HG03103 (cell line): ENCODE results near the gene ATP1A2.
A peak's percentile ranks its signal among the peaks of the same experiment; 100 is the strongest.

Experiments used
- ATAC-seq: cut with Tn5 transposase; IDR thresholded peaks from one replicate; pipeline ENCODE4 v1.9.1; 2021; ENCODE audit warnings: low read depth; ENCODE audit not compliant: unreplicated experiment

The ATP1A2 gene

DNA sequence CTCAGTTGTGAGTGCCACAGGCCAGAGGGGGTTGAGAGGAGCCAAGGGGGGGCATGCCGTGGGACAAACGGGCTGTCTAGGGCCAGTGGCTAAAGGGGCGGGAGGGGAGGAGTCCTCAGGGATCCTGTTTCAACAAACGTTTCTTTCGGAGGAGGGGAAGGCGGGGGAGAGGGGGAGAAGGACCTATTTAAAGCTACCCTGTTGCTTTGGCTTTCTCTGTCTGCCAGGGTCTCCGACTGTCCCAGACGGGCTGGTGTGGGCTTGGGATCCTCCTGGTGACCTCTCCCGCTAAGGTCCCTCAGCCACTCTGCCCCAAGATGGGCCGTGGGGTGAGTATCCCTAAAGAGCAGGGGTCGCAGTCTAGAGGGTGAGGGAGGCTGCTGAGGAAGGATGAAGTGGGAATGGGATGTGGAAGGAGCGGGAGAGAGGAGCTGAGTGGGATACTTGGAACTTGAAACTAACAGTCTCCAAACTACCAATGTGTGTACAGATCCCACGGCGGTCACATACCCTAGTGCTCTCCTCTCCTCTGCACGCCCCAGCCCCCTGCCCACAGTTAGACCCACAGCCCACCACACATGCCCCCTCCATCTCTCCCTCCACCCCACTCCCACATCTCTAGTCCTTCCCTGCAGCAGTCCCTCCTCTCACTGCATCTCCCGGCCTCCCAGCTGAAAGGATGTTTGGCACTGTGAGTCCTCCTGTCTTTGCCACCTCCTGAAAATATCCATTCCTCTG is at the start of gene ATP1A2:
ATP1A2 (plus strand) TSS at position 215 of the 738 bp plus-strand sequence; CDS start at position 318, 103 bp downstream.
- ATAC-seq: no peak

DNA sequence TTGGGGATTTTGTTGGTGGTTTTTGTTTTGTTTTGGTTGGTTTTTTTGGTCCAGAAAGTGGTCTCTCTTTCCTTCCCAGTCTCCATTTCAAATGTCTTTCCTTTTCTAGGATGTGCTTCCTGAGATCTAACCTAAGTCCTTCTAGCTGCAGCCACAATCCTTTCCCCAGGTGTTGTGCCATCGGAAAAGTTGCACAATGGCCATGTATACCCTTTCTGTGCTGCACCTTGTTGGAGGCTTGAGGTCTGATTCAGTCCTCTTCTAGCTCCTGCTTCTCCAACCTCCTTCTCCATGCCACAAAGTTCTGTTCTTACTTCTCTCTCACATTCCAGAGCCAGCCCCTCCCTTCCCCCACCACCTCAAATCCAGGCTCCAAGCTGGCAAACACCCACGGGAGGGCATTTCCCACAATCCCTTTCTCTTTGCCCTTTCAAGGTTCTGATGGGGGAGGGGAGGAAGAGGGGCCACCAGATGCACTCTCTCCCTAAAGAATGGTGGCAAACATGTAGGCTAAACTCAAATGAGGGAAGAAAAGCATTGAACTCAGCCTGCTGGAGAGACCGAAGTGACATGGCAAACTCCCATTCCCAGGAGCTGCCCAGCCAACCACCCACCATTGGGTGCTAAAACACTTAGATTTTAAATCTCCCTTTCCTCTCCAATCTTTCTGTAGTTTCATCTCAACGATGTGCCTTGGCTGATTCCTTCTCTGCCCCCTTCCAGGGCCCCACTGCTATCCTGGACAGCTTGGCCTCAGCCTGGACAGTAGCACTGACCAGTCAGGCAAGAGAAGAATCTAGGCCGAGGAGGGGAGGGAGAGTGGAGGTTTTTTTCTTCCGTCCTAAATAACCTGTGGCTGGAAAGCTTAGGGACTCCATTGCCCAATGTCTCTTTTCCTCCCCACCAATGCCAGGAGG is 48.5 kb upstream of the ATP1A2 start:
- ATAC-seq: no peak

DNA sequence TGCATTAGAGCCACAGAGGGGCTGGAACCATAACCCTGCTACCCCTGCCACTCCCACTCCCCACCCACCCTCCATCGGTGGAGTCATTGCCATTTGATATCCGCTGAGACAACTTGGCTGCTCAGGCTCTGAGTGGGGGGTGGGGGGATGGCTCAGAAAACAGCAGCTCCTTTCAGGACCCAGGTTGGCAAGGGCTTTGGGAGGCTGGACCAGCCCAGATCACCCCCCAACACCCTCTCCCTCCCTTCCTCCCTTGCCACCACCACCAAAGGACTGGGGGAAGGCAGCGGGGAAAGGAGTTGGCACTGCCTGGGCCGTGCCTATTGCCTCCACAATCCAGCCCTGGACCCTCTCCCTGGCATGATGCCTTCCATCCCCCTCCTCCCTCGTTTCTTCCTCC is 47.3 kb upstream of the ATP1A2 start:
- no peak for ATAC-seq

DNA sequence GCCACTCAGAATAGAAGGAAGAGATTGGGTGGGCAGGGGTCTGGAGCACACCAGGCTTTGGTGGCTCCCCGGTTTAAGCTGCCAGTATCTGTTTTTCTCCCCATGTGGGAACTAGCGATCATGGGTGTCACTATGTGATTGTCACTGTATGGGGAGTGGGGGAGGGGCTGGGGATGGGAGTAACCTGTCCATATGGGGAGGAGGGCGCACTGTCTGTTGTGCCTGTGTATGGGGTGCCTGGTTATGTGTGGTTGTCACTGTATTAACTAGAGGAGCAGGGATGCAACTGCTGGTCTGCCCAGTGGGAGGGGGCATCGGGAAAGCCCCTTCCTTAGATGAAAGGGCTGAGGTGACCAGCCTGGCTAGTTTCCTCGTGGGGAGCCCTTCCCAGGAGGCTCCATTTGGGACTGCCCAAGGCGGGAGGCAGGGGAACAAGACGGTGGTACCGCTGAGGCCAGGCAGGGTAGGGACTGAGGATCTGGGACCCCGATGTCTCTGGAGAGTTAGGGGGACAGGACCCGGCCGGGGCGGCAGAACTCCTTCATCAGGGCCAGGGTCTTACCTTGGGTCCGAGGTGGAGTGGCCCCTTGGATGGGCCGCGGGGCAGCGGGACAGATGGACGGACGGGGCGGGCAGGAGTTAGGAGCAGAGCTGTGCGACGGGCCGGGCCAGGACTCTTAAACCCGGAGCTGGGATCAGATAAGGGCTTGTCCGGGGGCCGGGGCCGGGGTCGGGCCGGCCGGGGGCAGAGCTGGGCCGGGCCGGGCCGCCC is 45.9 kb upstream of the ATP1A2 start, which contains the start of gene KCNJ10:
KCNJ10 (minus strand) TSS at position 701 of the 772 bp plus-strand sequence. CDS start 27,628 bp downstream, outside the sequence.
- no peak for ATAC-seq

DNA sequence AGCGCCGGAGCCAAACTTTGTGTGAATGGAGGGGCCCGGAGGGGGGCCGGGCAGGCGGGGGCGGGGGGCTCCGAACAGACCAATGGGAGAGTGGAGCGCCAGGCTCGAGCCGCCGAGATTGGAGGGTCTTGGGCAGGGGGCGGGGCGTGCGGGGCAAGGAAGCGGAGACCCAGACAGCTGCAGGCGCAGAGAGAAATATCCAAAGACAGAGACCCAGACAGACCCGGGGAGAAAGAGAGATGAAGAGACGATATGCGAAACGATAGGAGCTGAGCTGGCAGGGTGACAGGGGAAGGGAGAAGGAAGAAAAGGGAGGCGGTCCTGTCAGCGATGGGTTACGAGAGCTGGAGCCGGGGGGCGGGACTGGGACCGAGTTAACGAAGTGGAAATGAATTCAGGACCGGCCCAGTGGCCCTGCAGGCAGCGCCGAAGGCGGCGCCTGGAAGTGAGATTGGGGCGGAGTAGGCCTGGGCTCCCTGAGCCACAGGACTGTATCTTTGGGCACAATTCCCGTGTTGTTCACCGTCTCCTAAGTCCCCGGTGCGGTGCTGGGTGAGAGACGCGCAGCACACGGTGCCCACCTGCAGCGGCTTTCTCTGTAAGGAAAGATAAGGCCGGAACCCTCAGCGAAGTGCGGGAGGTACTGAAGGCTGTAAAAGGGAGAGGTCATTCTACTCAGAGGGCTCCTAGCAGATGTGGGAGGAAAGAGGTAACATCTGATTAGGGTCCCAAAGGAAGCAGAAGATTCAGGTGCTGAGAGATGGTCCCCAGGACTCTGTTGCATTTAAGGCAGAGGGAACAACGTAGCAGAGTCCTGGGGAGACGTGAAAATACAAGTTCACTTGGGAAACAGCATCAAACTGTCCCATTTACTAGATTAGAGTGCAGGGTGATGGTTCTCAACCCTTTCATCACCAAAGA is 45.1 kb upstream of the ATP1A2 start:
- ATAC-seq: no peak

DNA sequence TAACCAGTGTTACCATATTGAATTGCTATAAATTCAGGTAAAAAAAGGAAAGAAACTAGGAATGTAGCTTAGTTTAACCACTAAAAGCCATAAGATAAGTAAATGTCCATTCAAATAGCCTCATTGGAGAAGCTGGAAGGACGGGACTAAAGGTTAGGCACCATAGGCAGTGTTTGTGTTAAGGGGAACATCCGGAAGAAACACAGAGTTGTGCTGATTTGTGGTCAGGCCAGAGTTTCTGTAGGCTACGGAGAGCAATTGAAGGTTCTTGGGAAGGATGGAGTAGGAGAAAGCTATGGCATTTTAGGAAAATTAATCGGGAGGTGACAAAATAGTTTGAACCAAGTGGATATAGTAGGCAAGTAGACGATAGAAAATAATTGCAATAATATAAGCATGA is 44.3 kb upstream of the ATP1A2 start:
- no peak for ATAC-seq

DNA sequence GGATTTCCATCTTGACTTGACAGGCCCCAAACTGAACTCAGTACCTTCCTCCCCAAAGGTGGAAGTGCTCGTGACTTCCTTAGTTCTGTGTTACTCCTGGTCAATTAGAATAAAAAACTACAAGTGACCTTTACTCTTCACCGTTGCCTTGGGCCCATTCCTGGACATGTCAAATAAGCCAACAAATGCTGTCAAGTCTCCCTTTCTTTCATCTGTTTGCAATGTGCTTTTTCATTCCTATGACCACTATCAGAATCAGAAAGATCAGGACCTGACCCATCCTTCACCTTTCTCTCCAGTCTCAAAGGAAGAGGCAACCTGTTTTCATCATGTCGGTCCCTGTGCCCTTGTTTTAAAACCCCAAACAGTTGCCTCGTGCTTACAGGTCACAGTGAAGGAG is 40.7 kb upstream of the ATP1A2 start:
- ATAC-seq: no peak

DNA sequence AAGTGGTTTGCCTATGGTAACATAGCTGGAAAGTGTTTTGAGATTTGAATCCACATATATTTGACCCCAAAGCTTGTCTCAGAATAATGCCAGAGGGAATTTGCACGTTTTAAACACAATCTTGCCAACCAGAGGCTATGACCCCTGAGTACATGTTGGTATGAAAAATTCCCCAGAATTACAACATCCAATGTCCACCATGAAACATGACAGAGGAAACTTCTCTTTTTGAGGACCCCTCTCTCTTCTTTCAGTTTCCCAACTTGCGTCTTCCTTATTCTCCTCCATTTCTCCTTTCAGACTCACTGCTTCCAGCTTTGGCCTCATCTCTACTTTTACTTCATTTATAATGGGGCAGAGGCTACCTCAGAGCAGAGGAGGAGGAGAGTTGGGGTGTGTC is 39.7 kb upstream of the ATP1A2 start:
- no peak for ATAC-seq

DNA sequence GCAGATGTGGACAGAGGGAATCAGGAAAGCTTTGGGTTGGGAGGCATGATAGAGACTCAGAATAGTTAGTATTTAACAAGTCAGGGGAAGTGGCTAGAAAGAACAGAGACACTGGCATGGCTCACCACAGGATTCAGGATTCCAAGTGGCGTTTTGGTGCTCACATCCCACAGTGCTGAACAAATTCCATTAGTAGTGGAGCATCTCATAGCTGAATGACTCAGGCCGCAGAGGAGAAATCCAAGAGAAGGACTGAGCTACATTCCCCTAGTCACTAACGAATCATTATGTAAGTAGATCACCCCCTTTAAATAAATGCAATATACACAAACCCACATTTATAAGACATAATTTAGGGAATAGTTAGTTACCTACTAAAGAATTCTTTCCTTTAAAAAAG is 39.3 kb upstream of the ATP1A2 start:
- ATAC-seq: no peak

DNA sequence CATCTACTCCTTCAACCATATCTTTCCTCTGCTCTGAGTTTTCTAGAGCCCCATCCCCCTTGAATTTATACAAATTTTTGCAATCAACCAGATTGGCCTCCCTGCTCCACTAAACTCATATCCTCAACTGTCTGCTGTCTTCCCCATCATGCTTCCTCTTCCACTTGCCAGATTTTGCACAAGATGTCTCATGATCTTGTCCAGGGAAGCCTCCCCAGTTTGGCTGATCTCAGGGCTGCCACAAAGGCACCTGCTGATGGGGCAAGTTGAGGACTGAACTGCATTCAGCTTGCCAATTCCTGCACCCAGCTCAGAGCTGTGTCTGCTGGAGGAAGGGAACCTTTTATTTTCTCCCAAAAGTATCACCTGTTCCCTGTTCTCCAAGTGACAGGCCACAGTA is 38.1 kb upstream of the ATP1A2 start:
- no peak for ATAC-seq

DNA sequence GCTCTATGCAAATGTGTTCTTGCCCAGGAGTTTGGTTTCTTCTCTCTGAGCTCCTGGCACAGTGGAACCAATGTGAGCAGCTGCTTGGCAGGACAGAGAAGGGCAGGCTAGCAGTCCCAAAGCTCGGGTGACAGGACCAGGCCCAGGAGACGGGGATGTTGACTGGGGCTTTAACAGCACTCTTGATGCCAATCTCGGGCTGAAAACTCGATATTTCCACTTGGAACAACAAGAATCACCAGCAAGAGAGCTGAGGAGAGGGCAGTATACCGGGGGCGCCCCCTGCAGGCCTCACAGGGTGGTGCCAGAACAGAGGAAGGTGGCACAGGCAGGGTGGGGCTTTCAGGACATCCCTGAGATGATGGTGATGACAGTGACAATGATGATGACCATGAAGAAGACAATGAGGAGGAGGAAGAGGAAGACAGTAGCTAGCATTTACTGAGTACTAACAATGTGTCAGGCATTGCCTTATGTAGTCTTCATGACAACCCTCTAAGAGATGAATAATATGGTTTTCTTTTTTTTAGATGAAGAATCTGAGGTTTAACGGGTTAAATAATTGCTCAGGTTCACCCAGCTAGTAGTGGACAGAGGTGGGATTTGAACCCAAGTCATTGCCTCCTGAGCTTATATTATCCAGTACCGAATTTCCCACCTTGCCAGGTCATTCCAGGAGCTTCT is 36.9 kb upstream of the ATP1A2 start:
- ATAC-seq: peak; percentile 82

DNA sequence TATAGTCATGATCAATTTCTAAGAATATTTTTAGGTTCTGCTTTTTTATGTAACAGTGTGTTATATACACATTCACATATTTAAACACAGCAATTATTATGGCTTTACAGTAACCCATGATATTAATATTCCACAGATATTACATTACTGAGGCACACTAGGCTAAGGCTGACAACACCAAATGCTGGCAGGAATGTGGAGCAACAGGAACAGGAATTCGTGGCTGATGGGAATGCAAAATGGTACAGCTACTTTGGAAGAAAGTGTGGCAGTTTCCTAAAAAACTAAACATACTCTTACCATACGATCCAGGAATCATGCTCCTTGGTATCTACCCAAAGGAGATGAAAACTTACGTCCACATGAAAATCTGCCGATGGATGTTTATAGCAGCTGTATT is 36.1 kb upstream of the ATP1A2 start:
- no peak for ATAC-seq

DNA sequence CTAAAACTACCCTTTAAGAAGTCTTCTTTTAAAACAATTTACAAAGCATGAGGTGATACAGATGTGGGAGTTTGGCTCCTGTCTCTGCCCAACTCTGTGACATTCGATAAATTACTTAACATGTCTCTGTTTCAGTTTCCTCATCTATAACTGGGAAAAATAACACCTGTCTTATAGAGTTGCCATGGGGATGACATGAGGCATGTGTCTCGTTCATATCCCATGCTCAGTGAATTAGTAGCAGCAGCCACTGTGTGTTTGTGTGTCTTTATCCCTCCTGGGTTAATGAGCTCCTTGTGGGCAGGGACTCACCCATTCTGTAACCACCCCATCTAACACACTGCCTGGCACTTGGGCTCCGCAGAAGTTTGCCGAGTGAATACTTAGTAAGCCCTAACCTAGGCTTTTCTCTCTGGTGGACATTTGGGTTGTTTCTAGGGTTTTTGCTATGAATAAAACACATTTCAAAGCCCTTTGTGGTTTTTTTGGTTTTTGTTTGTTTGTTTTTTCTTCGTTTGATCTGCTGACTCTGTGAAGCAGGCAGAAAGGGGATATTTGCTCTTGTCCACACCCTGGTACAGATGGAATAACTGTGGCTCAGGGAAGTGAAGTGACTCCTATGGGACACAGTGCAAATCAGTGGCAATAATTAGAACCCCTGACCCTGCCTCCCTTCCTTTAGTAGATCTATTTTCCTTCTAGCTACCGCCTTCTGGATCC is 35.0 kb upstream of the ATP1A2 start:
- no peak for ATAC-seq

DNA sequence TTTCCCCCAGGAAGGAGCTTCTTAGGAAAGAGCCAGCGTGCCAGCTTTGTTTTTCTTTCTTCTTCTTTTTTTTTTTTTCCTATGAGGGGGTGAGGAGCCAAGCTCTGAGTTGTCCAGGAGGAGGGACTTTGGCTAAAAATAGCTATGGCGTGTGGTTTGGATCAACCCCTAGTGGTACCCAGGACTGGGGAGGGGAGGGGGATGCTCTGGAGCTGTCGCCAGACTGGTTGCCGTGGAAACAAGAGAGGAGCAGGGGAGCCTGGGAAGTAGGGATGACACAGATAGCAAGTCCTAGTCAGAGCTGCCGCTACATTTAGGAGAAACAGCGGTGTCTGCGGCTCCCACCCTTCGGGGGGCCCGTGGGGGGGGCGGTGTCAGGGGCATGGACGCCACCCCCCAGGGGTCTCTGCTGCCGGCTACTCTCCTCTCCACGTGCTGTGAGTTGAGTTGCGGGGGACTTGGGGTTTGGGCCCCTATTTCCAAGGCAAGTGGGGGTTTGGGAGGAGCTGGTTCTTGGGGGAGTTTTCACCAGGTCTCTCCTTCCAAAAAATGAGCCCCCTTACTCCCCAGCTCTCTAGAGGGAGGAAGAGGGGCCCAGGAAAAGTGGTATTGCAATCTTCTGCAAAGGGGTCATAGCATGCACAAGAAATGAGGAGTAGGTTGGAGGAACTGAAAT is 34.2 kb upstream of the ATP1A2 start, which contains the start of gene KCNJ9:
KCNJ9 (plus strand) TSS at position 278 of the 676 bp plus-strand sequence. CDS start 2,493 bp downstream, outside the sequence.
- ATAC-seq: no peak

DNA sequence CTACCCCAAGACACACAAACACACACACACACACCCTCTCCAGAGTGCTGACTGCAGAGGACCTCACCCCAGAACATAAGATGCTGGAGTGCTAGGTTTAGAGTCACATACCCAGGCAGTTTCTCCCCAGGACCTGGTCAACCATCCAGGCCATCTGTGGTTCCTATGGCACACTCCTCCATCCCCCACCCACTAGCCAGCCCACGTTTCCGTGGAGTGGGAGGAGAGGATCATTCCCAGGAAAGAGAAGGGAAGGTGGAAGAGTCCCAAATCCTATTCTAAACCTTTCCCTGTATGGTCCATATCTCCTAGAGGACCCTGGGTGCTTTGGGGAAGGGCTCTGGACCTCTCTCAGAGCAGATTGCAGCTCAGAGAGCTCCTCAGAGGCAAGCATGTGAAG is 33.1 kb upstream of the ATP1A2 start:
- no peak for ATAC-seq

DNA sequence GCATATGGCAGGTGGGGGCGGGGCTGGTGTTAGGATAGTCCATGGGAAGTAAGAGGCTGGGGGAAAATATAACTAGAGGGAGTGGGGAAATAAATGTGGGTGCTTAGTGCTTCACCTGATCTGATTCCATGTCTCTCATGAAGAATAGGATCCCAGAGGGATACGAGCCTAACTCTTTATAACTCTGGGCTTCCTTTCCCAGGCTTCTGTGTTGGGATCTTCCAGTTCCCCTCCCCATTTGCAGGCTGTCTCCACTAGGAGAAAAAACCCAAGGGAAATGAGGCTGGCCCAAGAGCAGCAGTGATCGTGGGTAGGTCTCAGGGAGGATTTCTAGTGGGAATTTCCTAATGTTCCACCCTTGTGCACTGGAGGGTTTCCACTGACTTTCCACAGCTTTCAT is 32.6 kb upstream of the ATP1A2 start:
- ATAC-seq: no peak

DNA sequence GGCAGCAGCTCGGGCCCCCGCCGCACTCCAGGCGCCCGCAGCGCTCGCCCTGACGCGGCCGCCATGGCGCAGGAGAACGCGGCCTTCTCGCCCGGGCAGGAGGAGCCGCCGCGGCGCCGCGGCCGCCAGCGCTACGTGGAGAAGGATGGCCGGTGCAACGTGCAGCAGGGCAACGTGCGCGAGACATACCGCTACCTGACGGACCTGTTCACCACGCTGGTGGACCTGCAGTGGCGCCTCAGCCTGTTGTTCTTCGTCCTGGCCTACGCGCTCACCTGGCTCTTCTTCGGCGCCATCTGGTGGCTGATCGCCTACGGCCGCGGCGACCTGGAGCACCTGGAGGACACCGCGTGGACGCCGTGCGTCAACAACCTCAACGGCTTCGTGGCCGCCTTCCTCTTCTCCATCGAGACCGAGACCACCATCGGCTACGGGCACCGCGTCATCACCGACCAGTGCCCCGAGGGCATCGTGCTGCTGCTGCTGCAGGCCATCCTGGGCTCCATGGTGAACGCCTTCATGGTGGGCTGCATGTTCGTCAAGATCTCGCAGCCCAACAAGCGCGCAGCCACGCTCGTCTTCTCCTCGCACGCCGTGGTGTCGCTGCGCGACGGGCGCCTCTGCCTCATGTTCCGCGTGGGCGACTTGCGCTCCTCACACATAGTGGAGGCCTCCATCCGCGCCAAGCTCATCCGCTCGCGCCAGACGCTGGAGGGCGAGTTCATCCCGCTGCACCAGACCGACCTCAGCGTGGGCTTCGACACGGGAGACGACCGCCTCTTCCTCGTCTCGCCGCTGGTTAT is 31.4 kb upstream of the ATP1A2 start:
- peak; percentile 49 for ATAC-seq
